Trophoblast cell (in vitro differentiated cells and primary cell): ENCODE results near the gene DHRS3.

Experiments used
- DNase-seq, 2 donors: peaks; one replicate each; pipeline ENCODE4 v3.0.0-alpha.2; 2016
- H2AFZ ChIP-seq: 2 replicates; pipeline ENCODE4 v1.6.1; 2013; ENCODE audit warnings: low read length, moderate library complexity, mild to moderate bottlenecking; ENCODE audit not compliant: insufficient read depth, poor library complexity
- H2AK5ac ChIP-seq: 2 replicates; pipeline ENCODE4 v1.6.1; 2013; ENCODE audit warnings: mild to moderate bottlenecking, low read length
- H2BK120ac ChIP-seq: 2 replicates; pipeline ENCODE4 v1.6.1; 2013; ENCODE audit warnings: low read length, mild to moderate bottlenecking, moderate library complexity; ENCODE audit not compliant: insufficient read depth, poor library complexity
- H2BK12ac ChIP-seq: 2 replicates; pipeline ENCODE4 v1.6.1; 2013; ENCODE audit warnings: mild to moderate bottlenecking, low read length, moderate library complexity
- H2BK5ac ChIP-seq: 2 replicates; pipeline ENCODE4 v1.6.1; 2013; ENCODE audit warnings: low read length, low read depth, moderate library complexity, mild to moderate bottlenecking; ENCODE audit not compliant: poor library complexity
- H3K14ac ChIP-seq: 2 replicates; pipeline ENCODE4 v1.6.1; 2013; ENCODE audit warnings: mild to moderate bottlenecking, low read length
- H3K18ac ChIP-seq: 2 replicates; pipeline ENCODE4 v1.6.1; 2013; ENCODE audit warnings: mild to moderate bottlenecking, low read length
- H3K23ac ChIP-seq: 2 replicates; pipeline ENCODE4 v1.6.1; 2013; ENCODE audit warnings: low read length
- H3K27ac ChIP-seq: 2 replicates; pipeline ENCODE4 v1.5.1; 2013; ENCODE audit warnings: low read depth, mild to moderate bottlenecking, inconsistent platforms, low read length, moderate library complexity
- H3K27me3 ChIP-seq: 2 replicates; pipeline ENCODE4 v1.6.1; 2013; ENCODE audit warnings: inconsistent platforms, mild to moderate bottlenecking, low read length, moderate library complexity; ENCODE audit not compliant: insufficient read depth
- H3K36me3 ChIP-seq, 2 experiments: 1 replicate in 1 of 2; 2 replicates in 1 of 2; pipeline ENCODE4 v1.6.1; 2013; ENCODE audit warnings: low read length in 2 of 2, mild to moderate bottlenecking in 2 of 2, moderate library complexity in 1 of 2; ENCODE audit not compliant: insufficient read depth in 2 of 2, control insufficient read depth in 1 of 2
- H3K4ac ChIP-seq: 2 replicates; pipeline ENCODE4 v1.6.1; 2013; ENCODE audit warnings: low read depth, mild to moderate bottlenecking, low read length, moderate library complexity
- H3K4me1 ChIP-seq, 2 experiments: 1 replicate in 1 of 2; 2 replicates in 1 of 2; pipeline ENCODE4 v1.6.1; 2013; ENCODE audit warnings: low read length in 2 of 2, mild to moderate bottlenecking in 2 of 2, moderate library complexity in 1 of 2; ENCODE audit not compliant: insufficient read depth in 2 of 2, control insufficient read depth in 1 of 2
- H3K4me2 ChIP-seq: 2 replicates; pipeline ENCODE4 v1.6.1; 2013; ENCODE audit warnings: inconsistent platforms, mild to moderate bottlenecking, low read length, moderate library complexity
- H3K4me3 ChIP-seq: 2 replicates; pipeline ENCODE4 v1.5.1; 2013; ENCODE audit warnings: mild to moderate bottlenecking, low read depth, low read length, inconsistent platforms
- H3K79me1 ChIP-seq: one replicate; pipeline ENCODE4 v1.6.1; 2013; ENCODE audit warnings: low read length
- H3K79me2 ChIP-seq: 2 replicates; pipeline ENCODE4 v1.6.1; 2013; ENCODE audit warnings: low read length, mild to moderate bottlenecking; ENCODE audit not compliant: control insufficient read depth, insufficient read depth, poor library complexity
- H3K9ac ChIP-seq: 2 replicates; pipeline ENCODE4 v1.6.1; 2013; ENCODE audit warnings: mild to moderate bottlenecking, low read length
- H3K9me3 ChIP-seq: 2 replicates; pipeline ENCODE4 v1.6.1; 2013; ENCODE audit warnings: low read depth, mild to moderate bottlenecking, control low read depth, inconsistent platforms, low read length; ENCODE audit not compliant: insufficient read depth
- H4K12ac ChIP-seq: 2 replicates; pipeline ENCODE4 v1.6.1; 2013; ENCODE audit warnings: low read depth, mild to moderate bottlenecking, low read length, moderate library complexity
- H4K8ac ChIP-seq: 2 replicates; pipeline ENCODE4 v1.6.1; 2013; ENCODE audit warnings: low read depth, mild to moderate bottlenecking, low read length, moderate library complexity
- H4K91ac ChIP-seq: one replicate; pipeline ENCODE4 v1.6.1; 2013; ENCODE audit warnings: low read depth, mild to moderate bottlenecking, low read length, moderate library complexity
- WGBS: extraction: QIAGEN DNeasy Blood & Tissue Kit; methylation state at CpG from one replicate; pipeline ENCODE4 v1.1.7; 2013; ENCODE audit warnings: missing lambda C conversion rate; ENCODE audit not compliant: insufficient read length, insufficient coverage; ENCODE audit errors: extremely low coverage; 5-methylcytosine and 5-hydroxymethylcytosine counted together

Gene DHRS3

GRCh38 chr1:12631571-12631970, 13.6 kb upstream of the DHRS3 start:
- Histone ChIP-seq H3K4me2 (no peak overlapping the region), H4K91ac (no peak overlapping the region), H3K18ac (no peak overlapping the region), H3K79me1 (peaks cover 3% of the 10 kb centered on the region), H2AK5ac (no peak overlapping the region), H2BK5ac (no peak overlapping the region), H3K4me3 (no peak overlapping the region), H2BK120ac (no peak overlapping the region), H3K36me3 (no peaks in the 10 kb centered on the region), H3K4ac (no peak overlapping the region), H3K14ac (no peak overlapping the region), H2BK12ac (no peak overlapping the region), H3K27ac (no peak overlapping the region), H4K12ac (no peak overlapping the region), H3K9ac (no peak overlapping the region), H3K23ac (no peak overlapping the region), H3K27me3 (no peaks in the 10 kb centered on the region), H3K79me2 (no peaks in the 10 kb centered on the region), H3K9me3 (peaks cover 10% of the 10 kb centered on the region), H3K4me1 (peaks cover 6 to 7% of the 10 kb centered on the region in 2 experiments), H4K8ac (no peak overlapping the region), H2AFZ (no peak overlapping the region)
- WGBS = no CpG with 5 or more reads among the region's 8 CpGs
- no peak for DNase-seq

GRCh38 chr1:12630946-12631530, 13.0 kb upstream of the DHRS3 start:
- no peak overlapping the region for H4K91ac ChIP-seq
- peaks cover 9% of the 10 kb centered on the region for H3K9me3 ChIP-seq
- H3K9ac ChIP-seq = no peak overlapping the region
- H3K27ac ChIP-seq = no peak overlapping the region
- H3K14ac ChIP-seq = no peak overlapping the region
- WGBS = no CpG with 5 or more reads among the region's 6 CpGs
- no peak overlapping the region for H3K23ac ChIP-seq
- no peak overlapping the region for H3K4me3 ChIP-seq
- H3K4ac ChIP-seq = no peak overlapping the region
- no peak for DNase-seq
- no peak overlapping the region for H3K18ac ChIP-seq
- H2AFZ ChIP-seq = no peak overlapping the region
- no peak overlapping the region for H2BK12ac ChIP-seq
- H2BK5ac ChIP-seq = no peak overlapping the region
- H2BK120ac ChIP-seq = no peak overlapping the region
- H3K79me1 ChIP-seq = peaks cover under 1% of the 10 kb centered on the region
- H4K12ac ChIP-seq = no peak overlapping the region
- H3K79me2 ChIP-seq = no peaks in the 10 kb centered on the region
- H2AK5ac ChIP-seq = no peak overlapping the region
- H3K36me3 ChIP-seq = no peaks in the 10 kb centered on the region
- H3K4me2 ChIP-seq = no peak overlapping the region
- no peaks in the 10 kb centered on the region for H3K27me3 ChIP-seq
- peaks cover under 1 to 1% of the 10 kb centered on the region in 2 experiments for H3K4me1 ChIP-seq
- no peak overlapping the region for H4K8ac ChIP-seq

DNA sequence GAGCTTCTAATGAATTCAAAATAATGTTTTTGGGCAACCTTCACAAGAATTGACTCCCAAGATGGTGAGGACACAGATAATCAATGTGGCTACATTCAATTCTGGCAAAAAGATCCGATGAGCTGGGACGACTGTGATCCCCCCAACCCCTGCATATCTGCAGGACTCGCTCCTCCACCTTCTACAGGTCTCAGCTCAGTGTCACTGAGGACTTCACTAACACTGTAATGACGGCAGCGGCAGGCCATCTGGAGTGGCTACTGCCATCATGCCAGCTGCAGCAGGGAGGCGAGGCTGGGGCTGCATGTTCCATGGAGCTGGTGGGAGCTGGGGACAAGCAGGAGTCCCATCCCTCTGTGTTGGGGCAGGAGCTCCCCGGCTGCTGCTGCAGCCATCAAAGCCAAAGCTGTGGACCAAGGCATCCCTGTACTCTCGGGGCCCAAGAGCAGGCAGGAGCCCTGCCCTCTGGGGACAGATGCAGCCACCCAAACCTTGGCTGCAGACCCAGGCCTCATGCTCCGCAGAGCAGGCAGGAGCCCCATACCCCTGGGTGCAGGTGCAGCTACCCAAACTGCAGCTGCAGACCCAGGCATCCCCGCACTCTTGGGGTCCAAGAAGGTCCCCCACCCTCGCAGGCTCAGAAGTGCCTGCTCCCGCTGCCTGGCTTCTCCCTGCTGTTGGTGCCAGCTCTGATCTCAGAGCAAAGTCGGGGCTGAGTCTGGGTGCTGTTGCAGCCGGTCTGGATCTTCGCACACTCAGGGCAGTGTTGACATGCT, 12.2 kb upstream of the DHRS3 start:
- no CpG with 5 or more reads among the region's 15 CpGs for WGBS
- Histone ChIP-seq H3K9me3 (peaks cover 8% of the 10 kb centered on the region), H4K91ac (no peak overlapping the region), H2BK120ac (no peak overlapping the region), H3K4ac (no peak overlapping the region), H3K23ac (no peak overlapping the region), H2BK12ac (no peak overlapping the region), H3K79me1 (no peaks in the 10 kb centered on the region), H3K27ac (no peak overlapping the region), H3K79me2 (no peaks in the 10 kb centered on the region), H3K4me3 (no peak overlapping the region), H3K18ac (no peak overlapping the region), H4K8ac (no peak overlapping the region), H3K4me1 (no peaks in the 10 kb centered on the region), H3K4me2 (no peak overlapping the region), H4K12ac (no peak overlapping the region), H3K14ac (no peak overlapping the region), H3K27me3 (no peaks in the 10 kb centered on the region), H3K36me3 (no peaks in the 10 kb centered on the region), H2AK5ac (no peak overlapping the region), H2AFZ (no peak overlapping the region), H3K9ac (no peak overlapping the region), H2BK5ac (no peak overlapping the region)
- no peak for DNase-seq

- H3K9me3 ChIP-seq = peaks cover 8% of the 10 kb centered on the region
- H3K27me3 ChIP-seq = no peaks in the 10 kb centered on the region
- H3K18ac ChIP-seq = no peak overlapping the region
- no peak overlapping the region for H3K4ac ChIP-seq
- H2BK5ac ChIP-seq = no peak overlapping the region
- no peak overlapping the region for H2AK5ac ChIP-seq
- H3K14ac ChIP-seq = no peak overlapping the region
- no peak overlapping the region for H3K27ac ChIP-seq
- H3K79me2 ChIP-seq = no peaks in the 10 kb centered on the region
- H4K8ac ChIP-seq = no peak overlapping the region
- H3K36me3 ChIP-seq = no peaks in the 10 kb centered on the region
- H3K4me2 ChIP-seq = no peak overlapping the region
- H2BK12ac ChIP-seq = no peak overlapping the region
- no peak overlapping the region for H4K91ac ChIP-seq
- H3K23ac ChIP-seq = no peak overlapping the region
- H2AFZ ChIP-seq = no peak overlapping the region
- H3K4me3 ChIP-seq = no peak overlapping the region
- H4K12ac ChIP-seq = no peak overlapping the region
- H2BK120ac ChIP-seq = no peak overlapping the region
- no peak for DNase-seq
- WGBS = no CpG with 5 or more reads among the region's 1 CpG
- H3K9ac ChIP-seq = no peak overlapping the region
- no peaks in the 10 kb centered on the region for H3K79me1 ChIP-seq
- H3K4me1 ChIP-seq = no peaks in the 10 kb centered on the region
Measured at GRCh38 chr1:12629511-12629956, 11.5 kb upstream of the DHRS3 start.
